OCI-M2 (cell line): ENCODE measurements around the gene NT5C3B.
"Not testable (repeated sequence)": the region's sequence is repeated elsewhere in the genome, so short reads cannot be mapped to it uniquely, and the experiment has no call there.

Source experiments
- DNase-seq: peaks from one replicate; lab custom pipeline; 2025; ENCODE audit not compliant: unreplicated experiment; lab: John Stamatoyannopoulos, UW

The NT5C3B gene

DNA sequence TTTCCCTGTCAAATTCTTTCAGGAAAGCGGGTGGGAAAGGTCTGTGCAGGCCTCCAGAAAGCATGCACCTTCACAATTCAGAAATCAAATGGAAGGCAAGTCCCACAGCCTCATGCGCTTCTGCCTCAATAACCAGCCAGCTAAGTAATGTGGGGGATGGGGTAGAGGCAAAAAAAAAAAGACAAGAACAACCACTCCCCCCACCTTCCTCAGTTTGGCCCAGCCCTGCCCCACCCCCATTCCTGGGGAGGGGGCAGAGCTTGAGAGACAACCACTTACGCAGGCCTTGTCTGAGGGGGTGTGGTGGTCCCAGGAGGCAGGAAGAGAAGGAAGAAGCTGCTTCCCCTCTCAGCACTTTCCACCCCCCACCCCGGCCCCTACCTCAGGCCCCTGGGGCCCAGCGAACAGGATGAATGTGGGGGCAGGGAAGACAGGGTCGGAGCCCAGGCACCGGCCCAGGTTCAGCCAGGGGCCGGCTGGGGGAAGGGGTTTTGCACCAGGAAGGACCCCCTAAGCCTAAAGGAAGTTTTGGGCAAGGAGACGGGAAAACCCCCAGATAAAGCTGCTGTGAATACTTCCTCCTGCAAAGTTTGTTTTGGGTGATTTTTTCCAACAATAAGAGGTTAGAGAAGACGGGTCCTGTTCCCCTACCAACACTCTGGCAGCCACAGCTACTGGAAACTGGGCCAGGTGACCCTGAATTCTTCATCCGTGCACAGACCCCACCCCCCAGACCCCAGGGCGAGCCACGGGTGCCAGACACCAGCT is 50.8 kb downstream of the NT5C3B start:
- DNase-seq = peak; percentile 50

DNA sequence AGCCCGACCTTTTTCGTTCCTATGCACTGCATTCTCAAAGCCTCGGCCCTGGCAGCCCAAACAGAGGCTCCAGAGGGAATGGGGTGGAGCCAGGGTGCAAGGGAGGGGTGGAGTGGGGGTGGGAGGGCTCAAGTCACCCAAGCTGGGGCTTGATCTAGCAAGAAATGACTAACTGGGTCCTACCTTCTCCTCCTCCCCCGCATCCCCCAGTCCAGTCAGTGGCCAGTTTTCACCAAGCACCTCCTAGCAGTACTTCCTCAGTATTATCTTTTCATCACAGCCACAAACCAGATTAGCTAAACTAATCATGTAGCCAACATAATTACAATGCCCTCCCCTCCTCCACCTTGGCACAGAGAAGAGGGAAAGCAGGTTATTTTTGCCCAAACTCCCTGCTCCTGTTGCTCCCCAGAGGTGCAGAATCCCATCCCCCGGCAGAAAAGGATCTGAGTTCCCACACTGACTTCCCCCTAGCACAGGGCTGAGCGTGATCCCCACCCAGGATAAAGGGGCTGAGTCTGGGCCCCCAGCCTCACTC is 51.8 kb downstream of the NT5C3B start:
- DNase-seq = peak; percentile 32

DNA sequence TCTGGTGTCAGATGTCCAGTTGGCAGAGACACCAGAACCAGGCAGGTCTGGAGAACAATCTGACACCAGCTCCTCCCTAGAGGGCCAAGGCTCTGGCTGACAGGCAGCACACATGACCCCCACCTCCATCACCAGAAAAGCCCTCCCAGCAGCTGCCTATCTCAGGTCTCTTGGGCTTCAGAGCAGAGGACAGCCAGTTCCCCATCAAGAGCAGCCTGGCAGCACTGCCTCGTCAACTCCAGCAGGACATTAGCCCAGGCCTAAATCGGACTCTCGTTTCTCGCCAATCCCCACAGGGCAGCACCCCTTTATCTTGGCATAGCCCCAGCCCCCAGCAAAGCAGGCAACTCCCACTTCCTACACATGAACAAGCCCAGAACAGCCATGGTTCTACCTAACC is 53.9 kb downstream of the NT5C3B start:
- no peak for DNase-seq

- no peak for DNase-seq
Measured at GRCh38 chr17:41781404-41782110, 54.5 kb downstream of the NT5C3B start.

GRCh38 chr17:41779954-41780353 is 56.1 kb downstream of the NT5C3B start:
- no peak for DNase-seq

DNA sequence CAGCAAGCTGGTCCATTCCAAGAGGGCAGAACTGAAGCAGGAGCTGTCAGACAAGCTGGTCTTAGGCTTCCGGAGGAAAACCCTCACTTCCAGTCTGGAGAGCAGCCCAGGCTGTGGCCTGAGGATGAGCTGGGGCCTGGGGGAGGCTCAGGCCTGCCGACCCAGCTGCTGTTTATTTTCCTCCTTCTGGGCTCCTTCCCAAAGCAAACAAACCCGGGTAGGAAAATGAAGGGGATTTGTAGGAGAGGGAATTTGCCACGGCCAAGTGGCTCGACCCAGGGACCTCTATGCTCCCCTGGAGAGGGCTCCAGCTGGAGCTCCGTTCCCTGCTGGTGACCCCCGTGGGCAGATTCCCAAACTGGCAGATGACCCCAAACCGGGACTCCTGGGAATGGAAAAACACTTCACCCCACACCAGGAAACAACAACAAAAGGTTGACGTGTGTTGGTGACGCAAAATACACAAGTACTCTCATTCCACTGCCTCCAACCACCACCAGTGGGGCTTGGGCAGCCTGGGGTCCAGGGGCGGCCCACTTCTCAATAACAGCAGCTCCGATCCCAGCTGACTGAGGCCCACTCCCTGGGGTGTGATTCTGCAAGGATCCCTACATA is 58.4 kb downstream of the NT5C3B start:
- DNase-seq = no peak

DNA sequence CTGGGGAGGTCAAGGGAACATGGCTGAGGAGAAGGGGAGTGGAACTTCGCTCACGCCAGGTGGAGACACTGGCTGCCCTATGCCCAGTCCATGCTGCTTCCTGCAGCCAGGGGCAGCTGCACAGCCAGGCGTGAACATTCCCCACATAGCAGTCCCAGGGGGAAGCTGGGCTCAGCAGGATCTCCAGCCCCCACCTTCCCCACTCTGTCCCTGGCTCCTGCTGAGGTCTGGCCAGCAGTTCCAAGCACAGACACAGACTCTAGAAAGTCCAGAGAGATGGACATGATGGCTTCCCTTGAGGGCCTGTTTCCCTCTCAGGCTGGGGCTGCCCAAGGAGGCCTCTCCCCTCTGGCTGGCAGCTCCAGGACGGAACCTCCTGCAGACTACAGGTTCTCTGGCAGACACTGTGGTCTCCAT is 58.9 kb downstream of the NT5C3B start:
- no peak for DNase-seq

DNA sequence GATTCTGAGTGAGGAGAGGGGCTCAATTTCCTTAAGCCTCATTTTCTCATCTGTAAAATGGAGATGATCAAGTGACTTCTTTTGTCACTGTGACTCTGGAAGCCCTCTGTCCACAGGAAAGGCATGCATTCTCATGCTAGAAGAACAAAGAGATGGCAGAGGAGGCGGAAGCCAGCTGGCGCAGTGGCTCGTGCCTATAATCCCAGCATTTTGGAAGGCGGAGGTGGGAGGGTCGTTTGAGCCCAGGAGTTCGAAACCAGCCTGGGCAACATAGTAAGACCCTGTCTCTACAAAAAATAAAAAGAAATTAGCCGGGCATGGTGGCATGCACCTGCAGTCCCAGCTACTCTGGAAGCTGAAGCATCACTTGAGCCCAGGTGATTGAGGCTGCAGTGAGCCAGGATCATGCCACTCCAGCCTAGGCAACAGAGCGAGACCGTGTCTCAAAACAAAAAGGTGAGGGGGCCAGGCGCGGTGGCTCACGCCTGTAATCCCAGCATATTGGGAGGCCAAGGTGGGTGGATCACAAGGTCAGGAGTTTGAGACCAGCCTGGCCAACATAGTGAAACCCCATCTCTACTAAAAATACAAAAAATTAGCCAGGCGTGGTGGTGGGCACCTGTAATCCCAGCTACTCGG is 59.7 kb downstream of the NT5C3B start:
- DNase-seq = not testable (repeated sequence)

DNA sequence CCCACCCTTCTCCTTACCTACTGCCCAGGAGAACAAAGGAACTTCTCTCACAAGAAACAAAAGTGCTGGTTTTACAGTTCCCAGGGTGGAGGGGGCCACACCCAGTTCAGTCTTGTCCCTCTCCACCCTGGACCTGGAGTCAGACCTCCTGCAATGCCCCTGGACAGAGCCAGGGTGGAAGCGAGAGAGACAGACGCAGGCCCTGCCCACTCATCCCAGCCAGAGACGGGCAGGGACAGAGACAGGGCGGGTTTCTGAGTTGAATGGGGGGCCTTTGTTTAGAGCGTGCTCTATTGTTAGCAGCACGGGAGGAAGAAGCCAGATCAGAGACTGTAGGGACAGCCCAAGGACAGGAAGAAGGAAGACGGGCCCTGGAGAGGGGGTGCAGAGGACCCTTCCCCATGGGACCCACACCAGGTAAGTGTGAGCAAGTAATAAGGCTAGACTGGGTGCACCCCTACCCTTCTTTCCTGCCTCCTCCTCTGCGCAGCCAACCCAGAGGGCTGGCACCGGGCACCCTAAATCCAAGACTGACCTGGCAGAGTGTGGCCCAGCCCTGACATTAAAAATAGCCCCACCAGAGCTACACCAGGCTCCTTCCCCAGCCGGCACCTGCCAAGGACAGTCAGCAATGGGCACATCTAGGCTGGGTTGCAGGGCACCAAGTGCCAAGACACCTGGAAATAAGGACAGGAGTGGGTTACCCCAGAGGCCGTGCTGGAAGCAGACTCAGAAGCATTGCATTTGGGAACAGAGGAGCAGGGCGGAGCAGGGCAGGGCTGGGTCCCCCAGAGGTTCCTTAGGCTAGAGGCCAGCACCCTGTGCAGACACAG is 60.4 kb downstream of the NT5C3B start:
- DNase-seq = no peak
